ENCODE results near the gene ADGRA3.

DNA sequence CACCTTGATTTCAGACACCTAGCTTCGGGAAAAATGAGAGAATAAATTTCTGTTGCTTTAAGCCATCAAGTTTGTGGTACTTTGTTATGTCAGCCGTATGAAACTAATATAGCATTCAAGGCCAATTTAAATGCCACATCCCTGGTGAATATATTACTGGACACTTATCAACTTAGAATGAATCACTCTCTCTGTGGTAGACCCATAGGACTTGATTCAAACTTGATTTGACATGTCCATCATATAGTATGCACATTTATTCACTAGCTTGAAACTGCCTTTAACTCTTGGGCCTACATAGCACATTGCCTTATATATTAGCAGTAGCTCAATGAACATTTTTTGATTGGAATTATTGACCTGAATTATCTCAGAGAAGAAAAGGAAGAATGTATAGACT is 172.3 kb downstream of the ADGRA3 start:
- TF ChIP-seq, protein P1, sequence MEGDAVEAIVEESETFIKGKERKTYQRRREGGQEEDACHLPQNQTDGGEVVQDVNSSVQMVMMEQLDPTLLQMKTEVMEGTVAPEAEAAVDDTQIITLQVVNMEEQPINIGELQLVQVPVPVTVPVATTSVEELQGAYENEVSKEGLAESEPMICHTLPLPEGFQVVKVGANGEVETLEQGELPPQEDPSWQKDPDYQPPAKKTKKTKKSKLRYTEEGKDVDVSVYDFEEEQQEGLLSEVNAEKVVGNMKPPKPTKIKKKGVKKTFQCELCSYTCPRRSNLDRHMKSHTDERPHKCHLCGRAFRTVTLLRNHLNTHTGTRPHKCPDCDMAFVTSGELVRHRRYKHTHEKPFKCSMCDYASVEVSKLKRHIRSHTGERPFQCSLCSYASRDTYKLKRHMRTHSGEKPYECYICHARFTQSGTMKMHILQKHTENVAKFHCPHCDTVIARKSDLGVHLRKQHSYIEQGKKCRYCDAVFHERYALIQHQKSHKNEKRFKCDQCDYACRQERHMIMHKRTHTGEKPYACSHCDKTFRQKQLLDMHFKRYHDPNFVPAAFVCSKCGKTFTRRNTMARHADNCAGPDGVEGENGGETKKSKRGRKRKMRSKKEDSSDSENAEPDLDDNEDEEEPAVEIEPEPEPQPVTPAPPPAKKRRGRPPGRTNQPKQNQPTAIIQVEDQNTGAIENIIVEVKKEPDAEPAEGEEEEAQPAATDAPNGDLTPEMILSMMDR (IDR thresholded peaks at IDR 0.05), result no peak
- TF ChIP-seq POLR2A (IDR thresholded peaks at IDR 0.05) (no peak), EP300 (IDR thresholded peaks at IDR 0.05) (no peak), POLR2AphosphoS5 (IDR thresholded peaks at IDR 0.05) (no peak)
